ENCODE measurements around the gene RCOR1.

DNA sequence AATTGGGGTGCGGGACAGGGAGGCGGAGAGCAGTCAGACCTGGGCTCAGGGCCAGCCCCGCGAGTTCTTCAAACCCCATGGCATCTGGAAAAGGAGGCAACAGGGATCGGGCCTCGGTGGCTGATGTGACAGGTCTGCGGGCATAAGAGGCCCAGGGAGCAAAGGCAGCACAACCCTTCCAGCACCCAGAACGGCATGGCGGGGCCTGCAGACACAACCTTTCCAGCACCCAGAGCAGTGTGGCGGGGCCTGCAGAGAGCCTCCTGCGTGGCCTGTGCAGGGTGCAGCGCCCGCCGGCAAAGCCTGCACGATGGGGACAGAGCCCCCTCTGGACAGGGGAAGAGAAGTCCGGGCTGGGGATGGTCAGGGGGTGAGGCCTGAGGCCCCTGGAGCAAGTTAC is 158.6 kb downstream of the RCOR1 start:
- TF ChIP-seq, protein P1, sequence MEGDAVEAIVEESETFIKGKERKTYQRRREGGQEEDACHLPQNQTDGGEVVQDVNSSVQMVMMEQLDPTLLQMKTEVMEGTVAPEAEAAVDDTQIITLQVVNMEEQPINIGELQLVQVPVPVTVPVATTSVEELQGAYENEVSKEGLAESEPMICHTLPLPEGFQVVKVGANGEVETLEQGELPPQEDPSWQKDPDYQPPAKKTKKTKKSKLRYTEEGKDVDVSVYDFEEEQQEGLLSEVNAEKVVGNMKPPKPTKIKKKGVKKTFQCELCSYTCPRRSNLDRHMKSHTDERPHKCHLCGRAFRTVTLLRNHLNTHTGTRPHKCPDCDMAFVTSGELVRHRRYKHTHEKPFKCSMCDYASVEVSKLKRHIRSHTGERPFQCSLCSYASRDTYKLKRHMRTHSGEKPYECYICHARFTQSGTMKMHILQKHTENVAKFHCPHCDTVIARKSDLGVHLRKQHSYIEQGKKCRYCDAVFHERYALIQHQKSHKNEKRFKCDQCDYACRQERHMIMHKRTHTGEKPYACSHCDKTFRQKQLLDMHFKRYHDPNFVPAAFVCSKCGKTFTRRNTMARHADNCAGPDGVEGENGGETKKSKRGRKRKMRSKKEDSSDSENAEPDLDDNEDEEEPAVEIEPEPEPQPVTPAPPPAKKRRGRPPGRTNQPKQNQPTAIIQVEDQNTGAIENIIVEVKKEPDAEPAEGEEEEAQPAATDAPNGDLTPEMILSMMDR (IDR thresholded peaks at IDR 0.05; ENCODE audit: insufficient read depth, low read length, poor library complexity, severe bottlenecking): no peak
- no peak for TF ChIP-seq EZH2phosphoT487 (conservative IDR thresholded peaks at IDR 0.05; ENCODE audit: low read length)
